GM18502 (cell line): ENCODE results near the gene CRY2.
A peak's percentile ranks its signal among the peaks of the same experiment; 100 is the strongest.

Source experiments
- ATAC-seq: cut with Tn5 transposase; IDR thresholded peaks from one replicate; pipeline ENCODE4 v1.9.1; 2021; ENCODE audit warnings: mild to moderate bottlenecking; ENCODE audit not compliant: unreplicated experiment, poor library complexity

CRY2 gene

DNA sequence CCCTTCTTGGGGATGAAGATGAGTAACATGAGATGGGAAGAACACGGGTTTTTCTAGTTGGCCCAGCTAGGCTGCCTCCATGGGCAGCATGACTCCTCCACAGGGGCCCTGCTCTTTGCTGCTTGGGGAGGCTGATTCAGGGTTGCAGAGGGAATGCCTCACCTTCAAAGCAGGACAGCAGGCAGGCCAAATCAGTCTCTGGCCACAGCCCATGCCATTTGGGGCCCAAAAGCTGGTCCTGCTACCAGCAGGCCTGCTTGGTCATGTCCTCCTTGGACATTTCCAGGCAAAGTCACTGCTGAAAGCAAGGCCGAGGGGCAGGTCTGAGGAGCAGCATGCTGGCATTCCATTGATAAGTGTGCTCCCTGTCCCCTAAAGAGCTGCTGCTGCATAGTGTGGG, 24.4 kb downstream of the CRY2 start:
- ATAC-seq = no peak

DNA sequence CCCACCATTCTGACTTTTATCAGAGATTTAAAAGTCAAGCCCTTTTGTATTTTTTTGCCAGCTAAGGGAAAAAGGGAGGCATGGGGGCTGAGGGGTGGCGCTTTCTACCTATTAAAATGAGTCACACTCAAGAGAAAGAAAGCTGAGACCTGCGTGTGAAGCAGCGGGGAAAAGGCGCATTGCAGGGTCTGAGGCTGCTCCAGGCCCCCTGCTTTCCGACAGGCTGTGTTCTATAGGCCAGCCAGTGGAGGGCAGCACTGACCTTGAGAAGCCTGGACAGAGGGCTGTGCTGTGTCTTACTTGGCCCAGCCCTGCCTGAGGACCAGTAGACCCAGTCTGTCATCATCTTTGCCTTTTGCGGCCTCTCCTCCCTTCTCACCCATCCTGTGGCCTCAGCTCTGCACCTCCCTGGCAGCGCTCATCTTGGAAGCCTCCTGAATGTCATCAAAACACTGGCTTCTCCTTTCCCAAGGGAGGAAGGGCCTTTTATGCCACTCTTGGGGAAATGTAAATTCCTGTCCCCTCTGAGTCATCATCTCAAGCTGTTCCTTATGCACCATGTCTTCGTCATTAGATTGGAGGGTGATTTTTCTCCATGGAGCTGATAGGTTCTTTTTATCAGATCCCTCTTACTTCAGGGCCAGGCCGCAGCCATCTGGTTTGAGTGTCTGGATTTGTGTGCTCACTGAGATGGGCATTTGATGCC, 25.5 kb downstream of the CRY2 start:
- no peak for ATAC-seq

DNA sequence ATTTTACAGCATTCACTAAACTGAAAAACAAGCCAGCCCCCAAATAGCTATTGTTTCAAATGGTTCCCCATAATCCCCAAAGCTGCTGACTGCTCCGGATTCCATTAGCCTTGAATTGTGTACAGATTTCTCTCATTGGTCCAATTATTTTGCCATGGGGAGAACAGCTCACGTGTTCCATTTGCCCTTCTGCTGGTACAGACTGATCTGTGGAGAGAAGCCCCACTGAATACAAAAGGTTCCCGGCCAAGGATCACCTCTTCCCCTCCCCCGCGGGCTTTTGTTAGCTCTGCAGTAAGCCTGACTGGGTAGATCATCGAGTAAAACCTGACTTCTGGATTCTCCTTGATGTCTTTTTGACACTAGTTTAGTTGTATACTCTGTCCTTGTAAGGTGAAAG, 29.1 kb downstream of the CRY2 start:
- ATAC-seq = no peak

DNA sequence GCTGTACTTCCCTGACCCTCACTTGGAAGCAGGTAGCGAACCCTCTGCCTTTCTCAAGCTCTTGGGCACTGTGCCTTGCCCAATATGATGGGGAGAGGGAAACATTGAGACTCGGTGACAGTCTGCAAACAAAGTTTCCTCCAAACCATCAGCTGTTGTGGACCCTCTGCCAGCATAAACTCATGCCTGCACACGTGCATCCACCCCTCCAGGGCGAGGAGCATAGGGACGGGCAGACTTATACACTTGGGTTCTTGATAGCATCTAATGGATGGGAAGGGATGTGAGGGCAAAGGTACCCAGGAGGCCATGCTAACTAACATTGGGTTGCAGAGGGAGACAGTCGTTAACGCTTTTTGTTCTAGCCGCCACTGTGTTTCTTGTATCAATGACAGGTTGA, 29.9 kb downstream of the CRY2 start:
- ATAC-seq = no peak

DNA sequence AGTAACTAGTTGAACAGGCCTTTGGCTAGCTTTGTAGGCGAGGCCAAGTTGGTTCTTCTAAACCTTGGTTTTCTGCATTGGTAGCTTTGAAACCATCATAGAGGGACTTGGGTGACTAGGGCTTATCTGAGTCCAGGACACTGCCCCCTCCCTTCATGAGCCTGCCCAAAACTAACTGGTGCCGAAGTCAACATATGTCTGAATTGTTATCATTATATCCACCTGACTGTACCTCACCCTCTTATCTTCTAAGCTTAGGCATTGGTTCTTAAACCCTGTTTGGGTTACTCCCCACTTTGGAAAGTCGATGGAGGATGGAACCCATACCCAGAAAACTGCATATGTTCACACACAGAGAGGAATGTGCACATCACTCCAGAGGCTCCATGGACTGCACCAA, 30.6 kb downstream of the CRY2 start:
- no peak for ATAC-seq

DNA sequence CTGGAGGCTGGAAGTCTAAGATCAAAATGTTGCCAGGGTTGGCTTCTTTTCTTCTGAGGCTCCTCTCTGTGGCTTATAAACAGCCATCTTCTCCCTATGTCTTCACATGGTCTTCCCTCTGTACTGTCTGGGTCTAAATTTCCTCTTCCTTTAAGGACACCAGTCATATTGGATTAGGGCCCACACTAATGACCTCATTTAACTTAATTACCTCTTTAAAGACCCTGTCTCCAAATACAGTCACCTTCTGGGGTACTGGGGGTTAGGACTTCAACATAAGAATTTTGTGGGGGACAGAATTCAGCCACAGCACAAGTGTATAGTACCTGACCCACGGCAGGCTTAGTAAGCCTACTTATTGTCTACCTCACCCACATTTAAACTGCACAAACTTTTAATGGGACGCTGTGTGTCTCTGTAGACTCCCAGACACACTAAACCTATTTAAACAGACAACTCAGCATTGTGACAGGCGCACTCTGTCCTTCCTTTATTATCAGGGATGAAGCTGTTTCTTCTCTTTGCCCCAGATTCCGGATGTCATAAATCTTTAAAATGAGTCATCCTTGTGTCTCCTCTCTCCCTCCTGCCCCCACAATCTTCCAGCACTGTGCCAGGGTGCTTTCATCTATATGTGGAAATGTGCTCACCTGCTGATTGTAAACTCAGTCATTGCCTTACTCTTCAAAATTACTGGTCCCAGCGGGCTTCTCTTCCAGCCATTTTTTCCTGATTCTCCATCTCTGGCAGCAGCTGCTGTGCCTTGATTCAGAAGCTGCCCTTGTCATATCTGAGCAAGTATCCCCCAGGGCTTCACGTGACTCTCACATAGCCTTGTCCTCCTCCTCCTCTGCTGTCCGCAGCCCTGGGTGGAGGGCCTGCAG, 32.8 kb downstream of the CRY2 start:
- no peak for ATAC-seq

DNA sequence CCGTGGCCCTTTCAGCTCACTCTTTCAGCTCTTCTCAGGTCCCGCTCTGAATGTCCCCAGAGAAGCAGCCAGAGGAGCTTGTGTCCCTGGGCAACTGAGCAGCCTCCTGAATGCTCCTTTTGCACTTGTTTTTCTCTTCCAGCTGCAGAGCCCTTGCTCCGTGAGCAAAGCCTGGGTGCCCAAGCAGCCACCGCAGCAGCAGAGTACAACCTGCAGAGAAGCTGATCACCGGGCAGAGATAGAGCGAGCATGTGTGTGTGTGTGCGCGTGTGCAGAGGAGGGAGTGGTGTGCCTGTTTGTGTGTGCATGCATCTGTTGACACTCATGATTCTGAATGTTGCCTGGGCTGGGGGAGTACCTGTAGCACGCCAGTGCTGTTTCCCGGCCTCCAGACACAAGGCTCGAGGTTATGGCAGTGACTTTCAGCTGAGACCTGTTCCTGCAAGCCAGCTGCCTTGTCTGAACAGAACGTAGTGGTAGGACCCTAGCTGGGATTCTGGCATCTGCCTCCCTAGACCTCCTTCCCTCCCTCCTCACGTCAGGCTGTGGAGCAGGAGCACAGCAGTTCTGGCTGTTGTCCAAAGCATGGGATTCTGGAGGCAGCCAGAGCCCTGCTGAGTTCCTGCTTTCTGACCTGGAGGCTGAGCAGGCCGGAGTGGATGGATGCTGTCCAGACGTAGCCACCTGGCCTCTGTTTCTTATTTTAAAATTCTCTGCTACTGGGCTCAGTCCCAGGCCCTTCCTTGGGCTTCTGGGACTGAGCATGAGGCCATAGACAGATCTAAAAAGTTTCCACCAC, 33.7 kb downstream of the CRY2 start:
- ATAC-seq = no peak

DNA sequence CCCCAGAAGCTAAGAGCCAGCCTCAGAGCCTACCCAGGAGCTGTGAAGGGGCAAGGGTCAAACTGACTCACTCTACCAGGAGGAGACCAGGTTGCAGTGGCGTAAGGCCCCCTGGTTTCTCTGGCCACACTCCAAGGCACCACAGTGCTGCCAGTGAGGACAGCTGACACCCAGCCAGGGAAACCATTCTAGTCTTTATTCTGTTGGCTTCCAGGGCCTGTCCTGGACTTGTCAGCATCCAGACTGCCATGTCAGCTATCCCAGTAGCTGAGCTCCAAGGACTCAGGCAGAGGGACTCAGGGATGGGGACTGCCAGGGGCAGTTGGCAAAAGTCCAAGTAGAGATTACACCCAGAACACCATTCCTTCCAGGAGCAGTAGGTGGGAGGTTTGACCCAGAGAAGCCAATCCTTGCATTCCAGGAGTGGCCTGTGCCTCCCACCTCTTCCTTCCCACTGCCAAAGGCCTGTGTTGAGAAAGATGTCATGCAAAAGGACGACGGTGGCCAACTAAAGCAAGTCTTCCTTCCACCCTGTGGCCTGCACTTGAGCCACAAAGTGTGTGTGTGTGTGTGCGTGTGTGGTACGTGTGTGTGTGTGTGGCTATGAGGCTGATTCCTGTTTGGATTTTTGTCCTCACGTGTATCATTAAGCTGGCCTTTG, 34.6 kb downstream of the CRY2 start:
- no peak for ATAC-seq

DNA sequence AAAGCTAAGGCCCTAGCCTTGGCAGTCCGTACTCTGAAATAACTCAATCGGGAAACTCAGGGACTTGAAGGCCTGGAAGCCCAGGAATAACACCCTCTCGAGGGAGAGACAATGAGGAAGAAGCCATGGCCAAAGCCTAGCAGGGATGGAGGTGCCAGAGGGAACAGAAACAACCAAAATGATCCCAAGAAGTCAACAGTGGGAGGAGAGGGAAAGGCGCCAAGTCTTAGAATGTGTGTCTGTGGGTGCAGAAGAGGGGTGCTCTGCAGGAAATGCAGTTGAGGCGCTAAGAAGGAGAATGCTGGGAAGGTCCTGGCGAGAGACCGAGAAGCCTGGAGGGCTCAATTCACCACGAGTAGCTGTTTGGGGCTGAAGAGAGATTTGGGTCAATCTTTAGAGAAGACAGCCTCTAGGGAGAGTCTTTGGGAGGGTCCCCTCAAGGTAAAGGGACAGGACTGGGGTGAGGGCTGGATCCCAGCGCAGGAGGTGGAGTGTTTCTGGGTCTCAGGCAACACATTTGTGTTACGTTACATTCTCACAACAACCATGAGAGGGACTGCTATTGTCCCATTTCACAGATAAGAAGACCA, 37.4 kb downstream of the CRY2 start:
- ATAC-seq = no peak

DNA sequence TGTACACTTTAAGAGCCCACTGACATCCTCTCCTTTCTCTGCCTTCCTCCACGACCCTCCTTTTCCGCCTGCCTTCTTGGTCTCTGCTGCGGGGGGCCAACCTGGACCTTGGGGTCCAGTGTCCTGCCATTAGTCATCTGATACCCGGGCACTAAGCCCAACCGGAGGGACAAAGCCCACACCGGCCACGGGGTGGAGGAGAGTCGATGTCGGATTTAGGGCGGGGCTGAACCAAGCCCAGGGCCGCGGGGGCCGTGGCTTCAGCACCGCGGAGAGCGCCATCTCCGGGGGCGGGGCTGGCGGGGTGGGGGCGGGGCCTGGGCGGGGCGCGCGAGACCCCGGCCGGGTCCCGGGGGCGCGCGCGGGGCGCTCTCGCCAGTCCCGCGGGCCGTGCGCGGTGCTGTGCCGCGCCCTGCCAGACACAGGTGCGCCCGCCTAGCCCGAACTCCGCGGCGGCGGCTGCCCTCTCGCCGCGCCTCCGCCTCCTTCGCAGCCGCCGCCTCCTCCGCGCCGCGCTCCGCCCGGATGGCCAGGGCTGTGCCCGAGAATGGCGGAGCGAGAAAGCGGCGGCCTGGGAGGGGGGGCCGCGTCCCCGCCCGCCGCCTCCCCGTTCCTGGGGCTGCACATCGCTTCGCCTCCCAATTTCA, 38.1 kb downstream of the CRY2 start, which contains the start of gene MAPK8IP1:
TSS of gene MAPK8IP1 (plus strand) at position 378 of the 647 bp plus-strand sequence. CDS start at position 548, 170 bp downstream.
- ATAC-seq = peak; percentile 73

DNA sequence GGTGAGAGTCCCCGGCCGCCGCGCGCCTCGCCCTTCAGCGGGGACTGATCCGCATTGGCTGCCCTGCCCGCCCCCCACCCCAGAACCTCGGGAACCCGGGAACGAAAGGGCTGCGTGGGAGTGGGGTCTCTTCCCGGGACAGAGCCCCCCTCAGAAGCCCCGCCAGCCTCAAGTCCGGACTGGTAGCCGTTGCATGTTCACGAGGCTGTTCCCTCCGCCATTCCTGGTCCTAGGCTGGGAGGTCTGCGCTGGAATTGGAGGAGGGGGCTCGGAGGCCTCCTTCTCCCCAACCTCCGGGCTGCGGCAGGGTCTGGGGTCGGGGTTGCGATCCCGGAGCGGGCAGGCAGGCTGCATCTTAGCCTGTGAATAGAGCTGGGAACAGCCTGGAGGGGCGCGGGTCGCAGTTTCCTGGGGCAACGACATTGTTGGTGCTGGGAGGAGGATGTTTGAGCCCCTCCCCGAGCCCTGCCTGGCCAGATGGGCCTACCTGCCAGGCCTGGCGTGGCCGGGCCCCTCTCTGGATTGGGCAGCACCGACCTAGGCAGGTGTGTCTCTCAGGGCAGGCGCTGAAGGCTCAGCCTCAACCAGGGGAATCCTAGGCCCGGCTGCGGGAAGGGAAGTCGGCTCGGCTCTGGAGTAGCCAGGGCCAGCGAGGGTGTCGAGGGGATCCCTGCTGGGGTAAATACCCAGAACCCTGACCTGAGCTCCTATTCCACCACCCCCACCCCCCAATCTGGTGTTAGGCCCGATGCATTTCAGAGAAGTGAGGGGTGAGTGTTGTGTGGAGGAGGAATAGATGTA, 38.8 kb downstream of the CRY2 start:
- no peak for ATAC-seq

DNA sequence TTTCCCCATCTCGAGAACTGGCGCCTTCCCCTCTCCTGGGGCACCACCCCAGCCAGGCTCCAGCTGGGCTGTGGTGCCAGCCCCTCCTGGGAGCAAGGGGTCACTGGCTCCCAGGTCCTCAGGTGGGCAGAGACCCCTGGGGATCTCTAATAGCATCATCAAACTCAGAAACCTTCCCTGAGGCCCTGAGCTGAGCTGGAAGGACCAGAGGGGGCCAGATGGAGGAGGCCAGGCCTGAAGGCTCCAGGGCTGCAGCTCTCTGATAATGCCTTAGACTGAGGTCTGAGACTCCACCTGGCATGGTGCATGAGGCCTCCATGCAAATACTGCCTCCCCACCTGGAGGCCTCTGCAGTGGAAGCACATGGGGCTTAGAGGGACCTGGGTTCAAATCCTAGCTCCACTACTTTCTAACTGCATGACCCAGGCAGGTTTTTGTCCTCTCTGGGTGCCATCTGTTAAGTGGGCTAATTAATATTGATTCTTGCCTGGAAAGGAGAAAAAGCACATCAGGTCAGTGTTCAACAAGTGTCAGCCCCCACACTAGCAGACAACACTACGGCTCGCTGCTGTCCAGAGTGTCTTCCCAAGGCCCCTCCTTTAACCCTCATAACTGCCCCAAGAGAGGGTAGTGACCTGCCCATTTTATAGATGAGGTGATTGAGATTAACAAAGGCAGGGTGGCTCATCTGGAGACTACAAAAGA, 39.7 kb downstream of the CRY2 start:
- no peak for ATAC-seq

DNA sequence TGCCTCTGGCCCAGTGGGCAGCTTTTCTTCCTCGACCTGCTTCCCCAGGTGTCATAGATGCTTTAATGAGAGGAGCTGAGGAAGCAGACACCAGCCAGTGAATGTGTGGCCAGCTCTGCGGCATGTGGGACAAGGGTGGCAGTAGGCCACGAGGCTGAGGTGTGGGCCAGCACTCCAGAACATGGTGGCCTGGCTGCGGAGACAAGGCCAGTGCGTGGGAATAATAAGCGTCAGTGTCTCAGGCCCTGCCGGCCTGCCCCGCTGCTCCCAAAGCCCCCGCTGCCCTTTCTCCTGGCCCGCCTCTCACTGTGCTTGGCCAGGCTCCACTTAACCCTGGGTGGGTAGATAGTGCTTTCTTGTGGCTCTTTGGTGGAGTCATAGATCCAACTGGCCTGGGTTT, 40.3 kb downstream of the CRY2 start:
- no peak for ATAC-seq

DNA sequence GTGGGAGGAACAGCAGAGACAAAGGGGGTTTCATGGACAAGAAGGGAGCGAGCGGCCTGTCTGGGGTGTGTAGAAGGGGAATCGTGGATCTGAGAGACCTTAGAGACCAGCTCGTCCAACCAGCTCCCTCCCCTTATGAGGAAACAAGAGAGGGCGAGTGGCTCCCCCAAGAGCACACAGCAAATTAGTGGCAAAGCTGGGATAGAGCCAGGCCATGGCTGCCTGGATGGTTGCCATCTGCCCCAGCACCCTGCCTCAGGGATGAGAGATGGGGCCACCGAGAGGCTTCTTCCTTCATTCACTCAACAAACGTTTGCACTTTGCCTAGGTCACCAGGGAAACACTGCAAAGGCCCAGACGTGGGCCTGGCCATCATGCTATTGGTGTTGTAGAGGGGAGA, 42.3 kb downstream of the CRY2 start:
- ATAC-seq = no peak

DNA sequence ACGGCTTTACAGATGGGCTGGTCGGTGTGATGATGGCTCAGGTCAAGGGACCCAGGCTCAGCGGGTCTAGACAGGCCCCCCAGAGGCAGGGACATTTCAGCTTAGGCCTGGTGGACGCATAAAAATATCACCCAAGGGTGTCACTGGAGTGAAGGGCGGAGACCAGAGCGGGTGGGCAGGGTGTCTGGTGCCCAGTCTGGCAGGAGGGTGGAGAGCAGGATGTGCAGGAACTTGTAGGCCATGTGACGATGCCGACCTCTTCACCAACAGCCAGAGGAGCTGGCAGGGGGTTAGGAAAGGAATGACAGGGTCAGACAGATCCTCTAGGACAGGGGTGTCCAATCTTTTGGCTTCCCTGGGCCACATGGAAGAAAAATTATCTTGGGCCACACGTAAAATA, 42.7 kb downstream of the CRY2 start:
- ATAC-seq = no peak

DNA sequence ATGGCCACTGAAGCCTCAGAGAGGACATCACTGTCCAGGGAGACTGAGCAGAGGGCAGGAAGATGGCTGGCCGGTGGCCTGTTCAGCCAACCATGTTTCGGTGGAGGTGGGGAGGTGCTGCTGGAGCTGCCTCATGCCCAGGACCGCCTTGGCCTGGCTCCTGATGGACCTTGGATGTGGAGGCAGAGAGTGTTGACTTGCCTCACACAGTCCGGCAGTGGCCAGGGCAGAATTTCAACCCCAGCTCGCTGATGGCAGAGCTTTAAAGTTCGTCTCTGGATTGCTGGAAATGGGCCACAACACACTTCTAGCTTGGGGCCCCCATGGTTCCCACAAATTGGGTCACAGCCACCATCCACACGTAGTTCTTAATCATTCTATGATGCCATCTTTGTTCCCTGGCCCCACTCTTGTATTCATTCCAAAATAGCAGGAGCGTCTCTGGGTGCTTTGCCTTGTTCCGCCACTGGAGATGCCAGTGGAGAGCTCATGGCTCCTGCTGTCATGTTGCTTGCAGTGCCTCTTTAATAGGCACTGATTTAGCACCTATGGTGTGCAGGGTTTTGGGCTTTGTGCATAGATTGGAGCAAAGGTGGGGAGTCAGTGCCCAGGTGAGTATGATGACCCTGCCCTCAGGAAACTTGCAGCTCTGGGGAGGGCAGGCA, 43.7 kb downstream of the CRY2 start:
- no peak for ATAC-seq

DNA sequence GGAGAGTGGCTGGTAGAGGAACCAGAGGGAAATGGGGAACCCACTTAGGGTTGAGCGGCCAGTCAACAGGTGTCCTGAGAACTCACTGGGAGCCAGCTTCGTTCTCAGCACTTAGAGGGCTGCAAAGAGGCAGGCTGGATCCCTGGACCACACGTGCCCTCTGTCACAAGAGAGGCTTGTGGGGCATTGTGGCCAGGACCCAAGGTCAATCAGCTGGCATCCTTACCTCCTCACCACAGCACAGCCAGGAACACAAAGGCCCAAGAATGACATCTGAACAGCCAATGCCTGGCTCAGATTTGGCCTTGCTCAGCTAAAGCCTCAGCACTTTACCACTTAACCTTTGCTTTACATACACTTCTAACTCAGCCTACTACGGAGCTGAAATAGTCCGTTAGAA, 45.6 kb downstream of the CRY2 start:
- ATAC-seq = no peak
